Tibial nerve (tissue), 4 donors: Measurements from ENCODE around the gene ARHGAP25.

Experiments used
- EP300 ChIP-seq, 2 donors: sonication (generic); formaldehyde crosslinking; IDR thresholded peaks; one replicate each; pipeline ENCODE4 v1.6.1; 2017; ENCODE audit warnings: antibody characterized with exemption in 2 of 2, mild to moderate bottlenecking in 1 of 2
- POLR2A ChIP-seq, 2 donors: fragments of 450-650 bp; IDR thresholded peaks; one replicate each; pipeline ENCODE4 v1.6.1; 2017; ENCODE audit warnings: antibody characterized with exemption in 2 of 2, mild to moderate bottlenecking in 2 of 2, moderate library complexity in 2 of 2
- TF ChIP-seq, protein P1 (sequence below), 5 experiments: fragments of 200-600 bp in 3 of 5; fragments of 450-650 bp in 2 of 5; sonication (generic) in 3 of 5; IDR thresholded peaks; one replicate each; pipeline ENCODE4 v1.5.1; 2016 to 2019; ENCODE audit warnings: antibody characterized with exemption in 5 of 5, mild to moderate bottlenecking in 3 of 5, moderate library complexity in 2 of 5

DNA sequence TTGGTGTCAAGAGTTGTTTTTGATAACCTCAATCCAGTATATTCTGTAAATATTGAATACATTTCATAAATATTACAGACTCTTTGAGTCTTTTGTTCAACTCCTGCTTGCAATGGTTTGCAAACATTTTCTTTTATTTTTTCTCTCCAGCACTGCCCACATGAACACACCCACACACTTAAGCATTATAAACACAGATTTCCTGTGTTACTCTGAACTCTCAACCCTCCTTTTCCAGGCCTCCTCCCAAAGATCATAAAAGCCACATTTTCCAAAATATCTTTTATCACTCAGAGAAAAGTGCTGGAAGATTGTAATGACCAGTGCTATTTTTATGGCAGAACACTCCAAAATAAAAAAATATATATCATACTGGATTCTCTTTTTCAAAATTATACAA, 20.5 kb downstream of the ARHGAP25 start:
- TF ChIP-seq POLR2A (IDR thresholded peaks at IDR 0.05) (no peak), EP300 (IDR thresholded peaks at IDR 0.05) (no peak)
- TF ChIP-seq, protein P1, sequence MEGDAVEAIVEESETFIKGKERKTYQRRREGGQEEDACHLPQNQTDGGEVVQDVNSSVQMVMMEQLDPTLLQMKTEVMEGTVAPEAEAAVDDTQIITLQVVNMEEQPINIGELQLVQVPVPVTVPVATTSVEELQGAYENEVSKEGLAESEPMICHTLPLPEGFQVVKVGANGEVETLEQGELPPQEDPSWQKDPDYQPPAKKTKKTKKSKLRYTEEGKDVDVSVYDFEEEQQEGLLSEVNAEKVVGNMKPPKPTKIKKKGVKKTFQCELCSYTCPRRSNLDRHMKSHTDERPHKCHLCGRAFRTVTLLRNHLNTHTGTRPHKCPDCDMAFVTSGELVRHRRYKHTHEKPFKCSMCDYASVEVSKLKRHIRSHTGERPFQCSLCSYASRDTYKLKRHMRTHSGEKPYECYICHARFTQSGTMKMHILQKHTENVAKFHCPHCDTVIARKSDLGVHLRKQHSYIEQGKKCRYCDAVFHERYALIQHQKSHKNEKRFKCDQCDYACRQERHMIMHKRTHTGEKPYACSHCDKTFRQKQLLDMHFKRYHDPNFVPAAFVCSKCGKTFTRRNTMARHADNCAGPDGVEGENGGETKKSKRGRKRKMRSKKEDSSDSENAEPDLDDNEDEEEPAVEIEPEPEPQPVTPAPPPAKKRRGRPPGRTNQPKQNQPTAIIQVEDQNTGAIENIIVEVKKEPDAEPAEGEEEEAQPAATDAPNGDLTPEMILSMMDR (IDR thresholded peaks at IDR 0.05): no peak
